Fibroblast of lung (primary cell): ENCODE results near the gene C8B.

Experiments
- CTCF ChIP-seq, 2 donors: IDR thresholded peaks in 1 of 2; conservative IDR thresholded peaks in 1 of 2; 1 replicate in 1 of 2; 2 replicates in 1 of 2; pipeline ENCODE4 v1.5.1; 2011 to 2012; ENCODE audit warnings: low read length in 2 of 2, control low read depth in 1 of 2, inconsistent platforms in 1 of 2, low read depth in 1 of 2, mild to moderate bottlenecking in 1 of 2
- EZH2 ChIP-seq: IDR thresholded peaks from 2 replicates; pipeline ENCODE4 v1.5.1; 2012; ENCODE audit warnings: low read length, control low read depth, mild to moderate bottlenecking; ENCODE audit errors: missing control alignments

- TF ChIP-seq CTCF (conservative IDR thresholded peaks at IDR 0.05 in 1 of 2, IDR thresholded peaks at IDR 0.05 in 1 of 2; ENCODE audit: low read depth in 1 of 2, low read length in 2 of 2) (no peak), EZH2 (no peak)
Observed at GRCh38 chr1:56972976-56973375, 7.2 kb upstream of the C8B start.
